Measurements from ENCODE around the gene NEU4.

- TF ChIP-seq TCF7 (CRISPR knock-in tag; IDR thresholded peaks at IDR 0.05; ENCODE audit: low read depth) (no peak), CTCF (IDR thresholded peaks at IDR 0.05) (no peak), CREM (CRISPR knock-in tag; IDR thresholded peaks at IDR 0.05) (no peak), NR3C1 (CRISPR knock-in tag; conservative IDR thresholded peaks at IDR 0.05; ENCODE audit: low read depth) (no peak), MYBL2 (CRISPR knock-in tag; IDR thresholded peaks at IDR 0.05) (no peak)
Observed at GRCh38 chr2:241862093-241862492, 53.1 kb downstream of the NEU4 start.
